Measurements from ENCODE around the gene NPC1L1.

DNA sequence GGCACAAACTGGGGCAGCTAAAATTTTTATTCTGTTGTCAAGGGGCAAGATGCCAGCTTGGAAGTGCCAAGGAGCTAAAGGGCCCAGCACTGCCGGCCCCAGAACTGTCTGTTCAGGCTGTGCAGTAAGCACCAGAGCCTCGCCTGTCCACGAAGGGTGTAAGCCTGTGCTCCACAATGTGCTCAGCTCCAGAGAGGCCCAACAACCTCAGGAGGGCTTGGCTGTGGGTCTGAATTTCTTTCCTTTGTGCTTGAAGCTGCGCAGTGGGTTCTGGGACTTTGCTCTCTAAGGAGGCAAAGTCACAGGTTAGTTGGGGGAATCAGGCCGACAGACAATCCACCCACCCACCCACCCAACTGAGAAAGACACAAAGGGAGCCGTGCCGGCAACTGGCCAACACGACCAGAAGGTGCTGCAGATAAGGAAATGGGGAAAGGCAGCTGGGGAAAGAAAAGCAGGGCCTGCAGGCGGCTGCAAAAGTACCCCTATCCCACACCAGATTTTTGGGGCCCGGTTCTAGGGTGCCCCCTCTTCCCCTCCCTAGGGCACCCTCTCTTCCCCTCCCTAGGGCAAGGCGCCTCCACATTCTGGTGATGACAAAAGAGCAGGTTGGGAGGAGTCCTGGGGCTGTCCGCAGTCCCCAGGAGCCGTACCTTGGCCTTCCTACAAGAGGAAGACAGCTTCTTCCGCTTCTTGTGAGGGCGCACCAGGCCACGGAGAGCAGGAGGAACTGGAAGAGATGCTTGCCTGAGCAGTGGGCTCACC is 24.8 kb upstream of the NPC1L1 start:
- TF ChIP-seq, protein P1, sequence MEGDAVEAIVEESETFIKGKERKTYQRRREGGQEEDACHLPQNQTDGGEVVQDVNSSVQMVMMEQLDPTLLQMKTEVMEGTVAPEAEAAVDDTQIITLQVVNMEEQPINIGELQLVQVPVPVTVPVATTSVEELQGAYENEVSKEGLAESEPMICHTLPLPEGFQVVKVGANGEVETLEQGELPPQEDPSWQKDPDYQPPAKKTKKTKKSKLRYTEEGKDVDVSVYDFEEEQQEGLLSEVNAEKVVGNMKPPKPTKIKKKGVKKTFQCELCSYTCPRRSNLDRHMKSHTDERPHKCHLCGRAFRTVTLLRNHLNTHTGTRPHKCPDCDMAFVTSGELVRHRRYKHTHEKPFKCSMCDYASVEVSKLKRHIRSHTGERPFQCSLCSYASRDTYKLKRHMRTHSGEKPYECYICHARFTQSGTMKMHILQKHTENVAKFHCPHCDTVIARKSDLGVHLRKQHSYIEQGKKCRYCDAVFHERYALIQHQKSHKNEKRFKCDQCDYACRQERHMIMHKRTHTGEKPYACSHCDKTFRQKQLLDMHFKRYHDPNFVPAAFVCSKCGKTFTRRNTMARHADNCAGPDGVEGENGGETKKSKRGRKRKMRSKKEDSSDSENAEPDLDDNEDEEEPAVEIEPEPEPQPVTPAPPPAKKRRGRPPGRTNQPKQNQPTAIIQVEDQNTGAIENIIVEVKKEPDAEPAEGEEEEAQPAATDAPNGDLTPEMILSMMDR (conservative IDR thresholded peaks at IDR 0.05 in 1 of 2, IDR thresholded peaks at IDR 0.05 in 1 of 2; ENCODE audit: extremely low read depth in 1 of 2, insufficient read depth in 1 of 2, low read depth in 1 of 2, low read length in 2 of 2), result no peak
- TF ChIP-seq EZH2 (IDR thresholded peaks at IDR 0.05; ENCODE audit: borderline replicate concordance, low read length), result no peak
